ENCODE data around the gene AMH.

DNA sequence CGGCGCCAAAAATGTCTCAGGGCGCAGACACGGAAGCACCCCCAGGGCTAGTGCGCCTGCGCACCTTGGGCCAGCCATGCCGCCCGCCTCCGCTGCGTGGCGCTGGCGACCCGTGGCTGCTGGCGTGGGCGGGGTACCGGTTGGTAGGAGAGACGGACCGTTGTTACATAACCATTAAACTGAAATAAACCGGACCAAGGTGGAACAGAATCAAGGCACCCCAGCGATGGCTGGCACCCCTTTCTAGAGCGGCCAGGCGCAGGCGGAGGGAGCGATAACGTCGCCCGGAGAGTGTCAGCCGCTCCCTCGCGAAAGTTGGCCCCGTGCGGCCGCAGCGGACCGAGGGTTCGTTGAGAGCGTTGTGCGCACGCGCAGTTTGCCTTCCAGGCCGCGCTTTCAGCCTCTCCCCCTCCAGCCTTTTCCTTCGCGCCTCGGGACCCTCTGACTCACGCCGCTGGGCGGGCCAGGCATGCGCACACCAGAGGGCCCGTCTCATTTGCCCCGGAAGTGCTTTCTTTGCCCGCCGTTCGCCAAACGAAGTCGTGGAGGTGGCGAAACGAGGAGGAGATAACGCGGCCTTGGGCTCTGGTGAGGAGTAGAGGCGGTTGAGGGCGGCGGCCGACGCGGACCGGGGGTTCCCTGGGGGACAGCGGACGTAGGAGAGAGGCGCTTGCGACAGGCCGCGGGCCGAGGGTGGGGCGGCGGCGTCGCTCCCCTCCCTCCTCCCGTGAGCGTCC, 12.6 kb upstream of the AMH start, which contains the start of the genes PLEKHJ1 and SF3A2:
- peak; percentile 81 for TF ChIP-seq POLR2A (IDR thresholded peaks at IDR 0.05)
- TF ChIP-seq, protein P1, sequence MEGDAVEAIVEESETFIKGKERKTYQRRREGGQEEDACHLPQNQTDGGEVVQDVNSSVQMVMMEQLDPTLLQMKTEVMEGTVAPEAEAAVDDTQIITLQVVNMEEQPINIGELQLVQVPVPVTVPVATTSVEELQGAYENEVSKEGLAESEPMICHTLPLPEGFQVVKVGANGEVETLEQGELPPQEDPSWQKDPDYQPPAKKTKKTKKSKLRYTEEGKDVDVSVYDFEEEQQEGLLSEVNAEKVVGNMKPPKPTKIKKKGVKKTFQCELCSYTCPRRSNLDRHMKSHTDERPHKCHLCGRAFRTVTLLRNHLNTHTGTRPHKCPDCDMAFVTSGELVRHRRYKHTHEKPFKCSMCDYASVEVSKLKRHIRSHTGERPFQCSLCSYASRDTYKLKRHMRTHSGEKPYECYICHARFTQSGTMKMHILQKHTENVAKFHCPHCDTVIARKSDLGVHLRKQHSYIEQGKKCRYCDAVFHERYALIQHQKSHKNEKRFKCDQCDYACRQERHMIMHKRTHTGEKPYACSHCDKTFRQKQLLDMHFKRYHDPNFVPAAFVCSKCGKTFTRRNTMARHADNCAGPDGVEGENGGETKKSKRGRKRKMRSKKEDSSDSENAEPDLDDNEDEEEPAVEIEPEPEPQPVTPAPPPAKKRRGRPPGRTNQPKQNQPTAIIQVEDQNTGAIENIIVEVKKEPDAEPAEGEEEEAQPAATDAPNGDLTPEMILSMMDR (IDR thresholded peaks at IDR 0.05): peak; percentile 95 to 100 (median 100)
- TF ChIP-seq EP300 (IDR thresholded peaks at IDR 0.05): peak; percentile 46

All from ovary (tissue), 3 donors.